DMS53 treated with DMSO at 0.1 percent for 48 hours (cell line): ENCODE measurements around the gene MICA.
A peak's percentile ranks its signal among the peaks of the same experiment; 100 is the strongest.
"Not testable (repeated sequence)": the region's sequence is repeated elsewhere in the genome, so short reads cannot be mapped to it uniquely, and the experiment has no call there.

Experiments used
- DNase-seq: peaks from one replicate; lab custom pipeline; 2025; ENCODE audit not compliant: unreplicated experiment; lab: John Stamatoyannopoulos, UW

MICA gene

DNA sequence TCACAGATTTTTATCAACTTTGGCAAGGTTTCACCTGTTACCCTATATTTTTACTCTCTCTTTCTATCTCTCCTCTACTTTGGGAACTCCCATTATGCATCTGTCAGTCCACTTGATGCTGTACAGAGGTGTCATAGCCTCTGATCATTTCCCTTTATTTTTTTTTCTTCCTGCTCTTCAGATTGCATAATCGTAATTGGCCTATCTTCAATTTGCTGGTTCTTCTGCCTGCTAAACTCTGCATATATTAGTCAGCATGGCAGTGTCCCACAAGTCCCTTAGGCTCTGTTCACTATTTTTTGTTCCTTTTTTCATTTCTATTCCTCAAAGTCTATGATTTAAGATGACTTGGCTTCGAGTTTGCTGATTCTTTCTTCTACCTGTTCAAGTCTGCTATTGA is 49.9 kb downstream of the MICA start:
- DNase-seq, result no peak

GRCh38 chr6:31459864-31460263 is 56.5 kb downstream of the MICA start:
- not testable (repeated sequence) for DNase-seq

GRCh38 chr6:31460361-31461025 is 57.1 kb downstream of the MICA start:
- DNase-seq, result no peak

DNA sequence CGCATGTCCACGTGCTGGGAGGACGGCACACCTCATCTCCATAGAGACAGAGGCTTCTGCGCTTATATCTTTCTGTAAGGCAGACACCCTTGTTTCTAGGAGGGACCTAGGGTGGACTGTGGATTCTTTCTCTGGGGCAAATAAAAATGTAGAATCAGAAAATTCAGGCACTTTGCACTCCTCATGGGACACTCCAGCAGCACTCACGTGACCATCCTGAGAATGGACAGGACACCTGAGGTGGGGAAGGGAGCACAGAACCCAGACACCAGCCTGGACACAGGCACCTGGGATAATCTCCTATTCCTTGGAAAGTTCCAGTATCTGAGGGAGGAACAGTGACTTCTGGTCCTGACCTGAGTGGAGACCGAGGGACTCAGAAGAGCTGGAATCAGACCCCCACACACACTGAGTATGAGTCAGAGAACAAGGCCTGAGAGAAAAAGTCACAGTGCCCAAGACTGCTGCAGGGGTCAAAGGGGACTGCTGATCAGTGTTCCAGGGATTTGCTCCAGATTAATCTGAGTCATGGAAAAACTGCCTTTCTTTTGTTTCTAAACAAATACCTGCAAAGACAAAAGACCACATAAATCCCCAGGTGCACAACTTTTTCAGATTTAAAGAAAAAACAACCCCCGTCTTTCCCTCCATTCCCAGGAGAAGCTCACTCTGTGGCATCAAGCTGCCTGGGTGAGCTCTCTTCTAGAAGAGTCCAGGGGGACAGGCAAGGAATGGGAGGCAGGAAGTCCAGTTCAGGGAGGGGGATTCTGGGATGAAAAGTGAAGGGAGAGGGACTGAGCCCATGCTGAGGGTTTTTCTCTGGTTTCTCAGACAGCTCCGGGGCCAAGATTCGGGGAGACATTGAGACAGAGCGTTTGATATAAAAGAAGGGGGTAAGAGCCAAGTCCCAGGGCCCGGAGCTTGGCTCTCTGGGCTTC is 58.9 kb downstream of the MICA start:
- DNase-seq, result no peak

GRCh38 chr6:31462964-31463870 is 59.8 kb downstream of the MICA start:
- DNase-seq, result peak; percentile 85

DNA sequence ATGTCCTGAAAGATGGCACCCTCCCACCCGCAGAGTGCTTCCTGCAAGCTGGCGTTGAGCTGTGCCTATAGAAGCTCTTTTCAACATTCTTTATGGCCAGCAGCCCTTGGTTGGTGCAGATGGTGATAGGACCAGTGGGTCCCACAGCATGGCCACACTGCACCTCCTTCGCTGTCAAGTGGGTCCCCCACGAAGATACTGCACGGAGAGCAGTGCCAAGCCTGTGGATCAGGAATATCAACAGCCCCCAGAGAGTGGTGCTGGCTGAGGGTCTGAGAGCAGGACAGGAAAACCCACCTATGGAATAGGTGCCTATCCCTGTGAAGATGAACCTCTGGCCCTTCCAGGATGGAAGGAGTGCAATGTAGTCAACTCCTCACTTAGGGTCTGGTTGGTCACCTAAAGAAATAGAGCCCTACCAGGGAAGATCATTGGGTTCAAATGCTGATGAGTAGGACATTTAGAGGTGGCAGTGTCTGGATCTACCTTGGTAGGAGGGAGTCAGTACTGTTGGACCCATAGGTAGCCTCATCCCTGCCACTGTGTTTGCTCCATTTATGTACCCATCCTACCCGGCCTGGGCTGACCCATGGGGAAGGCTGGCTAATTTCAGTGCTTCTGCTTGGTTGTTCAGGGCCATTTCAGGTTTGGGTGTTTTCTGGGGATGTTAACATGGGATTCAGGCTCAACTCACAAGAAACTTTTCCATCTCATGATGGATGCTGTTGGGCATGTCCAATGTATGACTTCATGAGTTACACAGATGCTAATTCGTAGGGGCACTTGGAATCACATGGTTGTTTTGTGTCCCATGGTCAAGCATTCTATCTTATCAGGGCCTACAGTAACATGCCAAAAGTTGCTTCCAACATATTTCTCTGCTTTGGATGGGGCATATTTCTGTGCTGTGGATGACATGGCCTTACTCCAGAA is 61.1 kb downstream of the MICA start:
- DNase-seq, result no peak
